GM10266 (cell line): Measurements from ENCODE around the gene CEP164.

Experiments used
- DNase-seq: peaks from one replicate; pipeline ENCODE4 v3.0.0; 2012; ENCODE audit errors: extremely low spot score
- TF ChIP-seq, protein P1 (sequence below): IDR thresholded peaks from 2 replicates; pipeline ENCODE4 v1.5.1; 2012; ENCODE audit warnings: mild to moderate bottlenecking, low read depth; ENCODE audit not compliant: control insufficient read depth, insufficient read depth; ENCODE audit errors: missing control alignments

Gene CEP164

DNA sequence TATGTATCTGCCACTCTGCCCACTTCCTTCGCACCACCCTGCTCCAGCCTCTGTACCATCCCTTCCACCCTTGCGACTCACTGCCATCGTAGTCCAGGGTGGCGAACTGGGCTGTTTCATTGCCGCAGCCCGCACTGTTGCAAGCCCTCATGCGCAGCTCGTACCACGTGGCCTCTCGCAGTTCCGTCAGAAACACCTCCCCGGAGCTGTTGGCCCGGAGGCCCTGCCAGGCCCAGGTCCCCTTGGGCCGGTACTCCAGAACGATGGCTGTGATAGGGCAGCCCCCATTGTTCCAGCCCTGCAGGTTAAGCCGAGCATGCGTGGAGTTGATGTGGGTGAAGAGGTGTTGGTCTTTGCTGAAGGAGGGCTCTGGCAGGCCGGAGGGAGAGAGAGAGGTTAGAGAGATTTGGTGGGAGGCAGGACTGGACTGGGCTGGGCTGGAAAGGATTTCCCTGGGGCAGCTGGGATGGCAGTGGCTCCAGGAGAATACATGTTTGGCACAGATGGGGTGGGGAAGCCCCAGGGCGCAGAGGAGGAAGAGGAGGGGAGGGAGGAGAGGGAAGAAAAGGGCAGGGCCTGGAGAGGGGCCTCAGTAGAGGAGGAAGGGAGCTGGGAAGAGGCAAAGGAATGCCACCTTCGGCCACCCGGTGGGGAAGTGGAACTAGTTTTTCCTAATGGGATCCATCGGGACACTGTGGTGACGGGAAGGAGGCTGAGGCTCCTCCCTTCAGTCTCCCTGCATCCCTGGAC is 109.6 kb downstream of the CEP164 start:
- no peak for DNase-seq
- TF ChIP-seq, protein P1, sequence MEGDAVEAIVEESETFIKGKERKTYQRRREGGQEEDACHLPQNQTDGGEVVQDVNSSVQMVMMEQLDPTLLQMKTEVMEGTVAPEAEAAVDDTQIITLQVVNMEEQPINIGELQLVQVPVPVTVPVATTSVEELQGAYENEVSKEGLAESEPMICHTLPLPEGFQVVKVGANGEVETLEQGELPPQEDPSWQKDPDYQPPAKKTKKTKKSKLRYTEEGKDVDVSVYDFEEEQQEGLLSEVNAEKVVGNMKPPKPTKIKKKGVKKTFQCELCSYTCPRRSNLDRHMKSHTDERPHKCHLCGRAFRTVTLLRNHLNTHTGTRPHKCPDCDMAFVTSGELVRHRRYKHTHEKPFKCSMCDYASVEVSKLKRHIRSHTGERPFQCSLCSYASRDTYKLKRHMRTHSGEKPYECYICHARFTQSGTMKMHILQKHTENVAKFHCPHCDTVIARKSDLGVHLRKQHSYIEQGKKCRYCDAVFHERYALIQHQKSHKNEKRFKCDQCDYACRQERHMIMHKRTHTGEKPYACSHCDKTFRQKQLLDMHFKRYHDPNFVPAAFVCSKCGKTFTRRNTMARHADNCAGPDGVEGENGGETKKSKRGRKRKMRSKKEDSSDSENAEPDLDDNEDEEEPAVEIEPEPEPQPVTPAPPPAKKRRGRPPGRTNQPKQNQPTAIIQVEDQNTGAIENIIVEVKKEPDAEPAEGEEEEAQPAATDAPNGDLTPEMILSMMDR, result no peak

DNA sequence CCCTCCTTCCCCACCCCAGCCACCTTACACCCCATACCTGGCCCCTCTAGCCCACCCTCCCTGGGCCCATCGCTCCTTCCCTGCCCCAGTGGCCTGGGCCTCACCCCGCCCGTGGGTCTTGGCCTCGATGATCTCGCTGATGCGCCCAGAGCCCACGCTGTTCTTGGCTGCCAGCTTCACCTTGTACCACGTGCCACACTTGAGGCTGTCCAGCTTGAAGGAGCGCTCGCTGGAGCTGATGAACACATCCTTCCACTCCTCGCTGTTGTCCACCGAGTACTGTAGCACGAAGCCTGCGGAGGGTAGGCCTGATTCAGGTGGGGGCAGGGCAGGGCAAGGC is 110.1 kb downstream of the CEP164 start:
- DNase-seq, result no peak
- TF ChIP-seq, protein P1, result no peak

DNA sequence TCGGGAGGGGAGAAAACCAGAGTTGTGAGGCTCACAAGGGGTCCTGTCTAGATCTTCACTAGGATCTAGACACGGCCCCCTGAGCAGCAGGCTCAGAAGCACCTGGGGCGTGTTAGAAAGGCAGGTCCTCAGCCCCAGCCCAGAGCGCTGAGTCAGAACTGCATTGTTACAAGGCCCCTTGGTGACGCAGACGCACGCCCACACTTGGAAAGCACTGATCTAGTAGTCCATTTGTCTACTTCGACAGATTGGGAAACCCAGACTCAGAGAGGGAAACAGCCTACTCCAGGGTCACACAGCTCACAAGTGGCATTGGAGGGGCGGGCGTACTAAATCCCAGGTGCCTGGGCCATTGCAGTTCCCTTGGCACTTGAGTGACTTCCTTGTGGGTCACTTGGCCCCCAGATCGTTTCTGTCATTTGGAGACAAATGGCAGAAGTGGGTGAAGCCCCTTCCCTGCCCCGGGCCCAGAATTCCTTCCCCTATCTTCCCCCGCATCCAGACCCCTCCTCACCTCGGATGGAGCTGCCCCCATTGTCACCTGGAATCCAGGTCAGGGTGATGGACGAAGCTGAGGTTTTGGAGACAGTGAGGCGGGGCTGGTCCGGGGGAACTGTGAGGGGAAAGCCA is 110.8 kb downstream of the CEP164 start:
- TF ChIP-seq, protein P1, result no peak
- DNase-seq, result no peak

DNA sequence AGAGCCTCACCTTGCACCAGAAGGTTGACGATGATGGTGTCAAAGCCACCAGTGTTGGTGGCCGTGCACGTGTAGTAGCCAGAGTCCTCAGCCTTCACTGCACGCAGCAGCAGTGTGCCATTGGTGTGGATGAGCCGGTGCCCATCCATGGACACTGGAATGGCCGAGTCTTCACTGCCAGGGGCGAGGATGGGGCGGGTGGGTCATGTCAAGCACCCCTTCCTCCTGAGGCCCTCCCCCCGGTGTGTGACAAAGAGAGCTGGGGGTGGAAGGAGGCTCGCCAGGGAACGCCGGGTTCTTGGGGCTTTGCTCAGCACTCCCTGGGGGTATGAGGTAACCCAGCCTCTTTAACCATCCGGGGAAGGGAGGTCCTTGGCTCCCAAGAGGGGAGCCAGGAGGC is 111.6 kb downstream of the CEP164 start:
- TF ChIP-seq, protein P1, result no peak
- no peak for DNase-seq

DNA sequence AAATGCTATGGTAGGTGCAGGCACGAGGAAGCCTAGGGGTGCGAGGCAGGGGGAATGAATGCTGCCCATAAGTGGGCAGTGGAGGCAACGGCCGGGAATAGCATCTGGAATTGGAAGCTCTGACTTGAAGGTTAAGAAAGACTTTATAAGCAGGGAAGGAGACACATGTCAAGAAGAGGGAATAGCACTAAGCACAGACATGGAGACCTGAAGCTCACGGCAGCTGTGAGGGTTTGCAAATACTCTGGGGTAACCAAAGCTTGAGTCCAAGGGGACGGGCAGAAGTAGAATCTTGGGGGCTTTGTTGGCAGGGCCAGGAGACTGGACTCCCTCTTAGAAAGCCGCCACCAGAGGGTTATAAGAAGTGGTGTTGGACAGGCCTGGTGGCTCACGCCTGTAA is 112.6 kb downstream of the CEP164 start:
- TF ChIP-seq, protein P1, result no peak
- DNase-seq, result no peak

DNA sequence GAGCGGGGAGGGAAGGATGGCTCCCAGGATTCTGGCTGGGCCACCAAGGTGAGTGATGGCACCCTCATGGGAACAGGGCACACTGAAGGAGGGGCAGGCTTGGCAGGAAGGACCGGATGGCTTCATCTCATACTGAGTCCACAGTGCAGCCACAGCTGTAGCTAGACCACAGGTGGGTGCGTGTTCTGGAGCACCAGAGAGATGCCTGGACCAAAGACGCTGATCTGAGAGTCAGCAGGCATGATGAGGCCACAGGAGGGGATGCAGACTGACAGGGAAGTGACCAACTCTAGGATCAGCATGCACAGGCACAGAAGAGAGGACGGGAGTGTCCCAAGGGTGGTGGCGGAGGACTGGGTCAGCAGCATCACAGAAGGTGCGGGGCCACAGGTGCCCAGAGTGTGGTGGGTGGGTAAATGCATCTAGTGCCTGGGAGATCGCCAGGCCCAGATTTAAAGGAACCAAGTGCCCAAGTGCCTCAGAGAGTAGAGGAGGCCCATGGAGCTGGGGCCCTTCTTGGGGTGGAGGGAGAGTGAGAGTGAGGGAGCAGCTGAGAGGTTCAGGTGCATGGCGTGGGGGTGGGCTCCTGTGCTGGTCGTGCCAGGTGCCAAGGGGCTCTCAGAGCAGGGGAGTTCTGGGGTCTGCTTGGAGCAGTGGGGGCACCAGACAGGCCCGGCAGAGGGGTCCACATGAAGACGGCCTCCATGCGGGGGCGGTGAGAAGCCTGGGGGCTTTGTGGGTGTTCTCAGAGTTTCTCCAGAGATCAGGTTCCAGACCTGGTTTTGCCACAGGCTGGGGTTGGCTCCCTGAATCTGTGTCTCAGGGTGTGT is 113.7 kb downstream of the CEP164 start:
- DNase-seq, result no peak
- TF ChIP-seq, protein P1, result no peak
